ENCODE data around the gene KCNQ2. TPM values are rescaled to one million over a fixed set of nuclear protein-coding genes. Genes with fewer than 3 reads are reported as not detected.

The KCNQ2 gene
- polyA plus RNA-seq, 4 donors: 0.27 to 1.4 (median 0.65) TPM; not detected in 1

GRCh38 chr20:63363981-63364561 is 108.4 kb downstream of the KCNQ2 start:
- WGBS, 3 donors: 72 to 82% (median 76%) methylated on average over 19 of the region's 19 CpGs
- Histone ChIP-seq H3K36me3 (ENCODE audit: control insufficient read depth in 3 of 3, insufficient read depth in 2 of 3, low read depth in 1 of 3, low read length in 3 of 3) (no peaks in the 10 kb centered on the region), H3K27ac (ENCODE audit: low read depth in 1 of 3, low read length in 2 of 3) (no peak overlapping the region), H3K4me3 (ENCODE audit: low read depth in 1 of 3, low read length in 3 of 3) (no peak overlapping the region), H3K9me3 (ENCODE audit: control insufficient read depth in 2 of 2, insufficient read depth in 1 of 2, low read depth in 1 of 2, low read length in 1 of 2) (no peaks in the 10 kb centered on the region), H3K4me1 (ENCODE audit: control insufficient read depth in 3 of 3, insufficient read depth in 2 of 3, low read depth in 1 of 3, low read length in 2 of 3) (no peaks in the 10 kb centered on the region), H3K27me3 (ENCODE audit: control insufficient read depth in 3 of 3, insufficient read depth in 3 of 3, low read length in 3 of 3) (peaks cover 11 to 34% (median 12%) of the 10 kb centered on the region in 3 donors)
- FAIRE-seq (no peak), DNase-seq (no peak)

- FAIRE-seq (no peak), DNase-seq (no peak)
- Histone ChIP-seq H3K27me3 (ENCODE audit: control insufficient read depth in 3 of 3, insufficient read depth in 3 of 3, low read length in 3 of 3) (peaks cover 11 to 34% (median 12%) of the 10 kb centered on the region in 3 donors), H3K4me1 (ENCODE audit: control insufficient read depth in 3 of 3, insufficient read depth in 2 of 3, low read depth in 1 of 3, low read length in 2 of 3) (no peaks in the 10 kb centered on the region), H3K27ac (ENCODE audit: low read depth in 1 of 3, low read length in 2 of 3) (no peak overlapping the region), H3K9me3 (ENCODE audit: control insufficient read depth in 2 of 2, insufficient read depth in 1 of 2, low read depth in 1 of 2, low read length in 1 of 2) (no peaks in the 10 kb centered on the region), H3K36me3 (ENCODE audit: control insufficient read depth in 3 of 3, insufficient read depth in 2 of 3, low read depth in 1 of 3, low read length in 3 of 3) (no peaks in the 10 kb centered on the region), H3K4me3 (ENCODE audit: low read depth in 1 of 3, low read length in 3 of 3) (no peak overlapping the region)
- 45 to 63% (median 59%) methylated on average over 23 of the region's 23 CpGs for WGBS, 3 donors
These were observed 109.2 kb downstream of the KCNQ2 start for GRCh38 chr20:63363013-63363957.

- FAIRE-seq: no peak
- peaks cover 11 to 34% (median 12%) of the 10 kb centered on the region in 3 donors for H3K27me3 ChIP-seq (ENCODE audit: control insufficient read depth in 3 of 3, insufficient read depth in 3 of 3, low read length in 3 of 3)
These were observed 109.9 kb downstream of the KCNQ2 start for GRCh38 chr20:63362436-63363009.

GRCh38 chr20:63361519-63362435 is 110.7 kb downstream of the KCNQ2 start:
- no peak for DNase-seq
- H3K36me3 ChIP-seq (ENCODE audit: control insufficient read depth in 3 of 3, insufficient read depth in 2 of 3, low read depth in 1 of 3, low read length in 3 of 3): no peaks in the 10 kb centered on the region
- FAIRE-seq: no peak
- peaks cover 11 to 31% (median 12%) of the 10 kb centered on the region in 3 donors for H3K27me3 ChIP-seq (ENCODE audit: control insufficient read depth in 3 of 3, insufficient read depth in 3 of 3, low read length in 3 of 3)
- no peaks in the 10 kb centered on the region for H3K9me3 ChIP-seq (ENCODE audit: control insufficient read depth in 2 of 2, insufficient read depth in 1 of 2, low read depth in 1 of 2, low read length in 1 of 2)
- H3K4me3 ChIP-seq (ENCODE audit: low read depth in 1 of 3, low read length in 3 of 3): no peak overlapping the region
- 12% methylated on average over 46 to 50 of the region's 50 CpGs for WGBS, 3 donors
- H3K27ac ChIP-seq (ENCODE audit: low read depth in 1 of 3, low read length in 2 of 3): no peak overlapping the region
- no peaks in the 10 kb centered on the region for H3K4me1 ChIP-seq (ENCODE audit: control insufficient read depth in 3 of 3, insufficient read depth in 2 of 3, low read depth in 1 of 3, low read length in 2 of 3)

More at GRCh38 chr20:63362436-63363009, 109.9 kb downstream of the KCNQ2 start:
- no peak overlapping the region for H3K4me3 ChIP-seq (ENCODE audit: low read depth in 1 of 3, low read length in 3 of 3)
- H3K27ac ChIP-seq (ENCODE audit: low read depth in 1 of 3, low read length in 2 of 3): no peak overlapping the region
- no peak for DNase-seq
- WGBS, 3 donors: 34 to 60% (median 38%) methylated on average over 16 of the region's 16 CpGs
- no peaks in the 10 kb centered on the region for H3K9me3 ChIP-seq (ENCODE audit: control insufficient read depth in 2 of 2, insufficient read depth in 1 of 2, low read depth in 1 of 2, low read length in 1 of 2)
- no peaks in the 10 kb centered on the region for H3K36me3 ChIP-seq (ENCODE audit: control insufficient read depth in 3 of 3, insufficient read depth in 2 of 3, low read depth in 1 of 3, low read length in 3 of 3)
- no peaks in the 10 kb centered on the region for H3K4me1 ChIP-seq (ENCODE audit: control insufficient read depth in 3 of 3, insufficient read depth in 2 of 3, low read depth in 1 of 3, low read length in 2 of 3)

- Histone ChIP-seq H3K9me3 (ENCODE audit: control insufficient read depth in 2 of 2, insufficient read depth in 1 of 2, low read depth in 1 of 2, low read length in 1 of 2) (no peaks in the 10 kb centered on the region), H3K36me3 (ENCODE audit: control insufficient read depth in 3 of 3, insufficient read depth in 2 of 3, low read depth in 1 of 3, low read length in 3 of 3) (no peaks in the 10 kb centered on the region), H3K27ac (ENCODE audit: low read depth in 1 of 3, low read length in 2 of 3) (no peak within 1 kb of the TSS), H3K27me3 (ENCODE audit: control insufficient read depth in 3 of 3, insufficient read depth in 3 of 3, low read length in 3 of 3) (peaks cover 11 to 31% (median 12%) of the 10 kb centered on the region in 3 donors), H3K4me3 (ENCODE audit: low read depth in 1 of 3, low read length in 3 of 3) (no peak within 1 kb of the TSS), H3K4me1 (ENCODE audit: control insufficient read depth in 3 of 3, insufficient read depth in 2 of 3, low read depth in 1 of 3, low read length in 2 of 3) (no peaks in the 10 kb centered on the region)
- FAIRE-seq (no peak), DNase-seq (no peak)
- WGBS, 3 donors: 4 to 13% (median 5%) methylated on average over 14 to 77 of the region's 79 CpGs
These were observed 111.5 kb downstream of the KCNQ2 start, which contains the start of gene CHRNA4 for GRCh38 chr20:63360850-63361518. Gene CHRNA4 (minus strand): TSS chr20:63361349. CDS start chr20:63361165, 184 bp downstream.

GRCh38 chr20:63359937-63360849 is 112.3 kb downstream of the KCNQ2 start:
- Histone ChIP-seq H3K9me3 (ENCODE audit: control insufficient read depth in 2 of 2, insufficient read depth in 1 of 2, low read depth in 1 of 2, low read length in 1 of 2) (no peaks in the 10 kb centered on the region), H3K36me3 (ENCODE audit: control insufficient read depth in 3 of 3, insufficient read depth in 2 of 3, low read depth in 1 of 3, low read length in 3 of 3) (no peaks in the 10 kb centered on the region), H3K27me3 (ENCODE audit: control insufficient read depth in 3 of 3, insufficient read depth in 3 of 3, low read length in 3 of 3) (peaks cover 11 to 31% (median 12%) of the 10 kb centered on the region in 3 donors), H3K4me3 (ENCODE audit: low read depth in 1 of 3, low read length in 3 of 3) (no peak overlapping the region), H3K27ac (ENCODE audit: low read depth in 1 of 3, low read length in 2 of 3) (no peak overlapping the region), H3K4me1 (ENCODE audit: control insufficient read depth in 3 of 3, insufficient read depth in 2 of 3, low read depth in 1 of 3, low read length in 2 of 3) (no peaks in the 10 kb centered on the region)
- WGBS, 3 donors: 24 to 30% (median 27%) methylated on average over 31 to 38 of the region's 38 CpGs
- no peak for DNase-seq
- no peak for FAIRE-seq

Measured in small intestine (tissue), 7 donors.